GM19239 (cell line): ENCODE data around the gene EFEMP2.
"Not testable (repeated sequence)": the region's sequence is repeated elsewhere in the genome, so short reads cannot be mapped to it uniquely, and the experiment has no call there.

Experiments
- DNase-seq: peaks from one replicate; pipeline ENCODE4 v3.0.0; 2011; ENCODE audit warnings: low spot score; ENCODE audit not compliant: insufficient read length
- FAIRE-seq: peaks from 2 replicates; lab custom pipeline; 2011; peaks lifted over from hg19 to GRCh38; lab: Jason Lieb, UNC

Gene EFEMP2

DNA sequence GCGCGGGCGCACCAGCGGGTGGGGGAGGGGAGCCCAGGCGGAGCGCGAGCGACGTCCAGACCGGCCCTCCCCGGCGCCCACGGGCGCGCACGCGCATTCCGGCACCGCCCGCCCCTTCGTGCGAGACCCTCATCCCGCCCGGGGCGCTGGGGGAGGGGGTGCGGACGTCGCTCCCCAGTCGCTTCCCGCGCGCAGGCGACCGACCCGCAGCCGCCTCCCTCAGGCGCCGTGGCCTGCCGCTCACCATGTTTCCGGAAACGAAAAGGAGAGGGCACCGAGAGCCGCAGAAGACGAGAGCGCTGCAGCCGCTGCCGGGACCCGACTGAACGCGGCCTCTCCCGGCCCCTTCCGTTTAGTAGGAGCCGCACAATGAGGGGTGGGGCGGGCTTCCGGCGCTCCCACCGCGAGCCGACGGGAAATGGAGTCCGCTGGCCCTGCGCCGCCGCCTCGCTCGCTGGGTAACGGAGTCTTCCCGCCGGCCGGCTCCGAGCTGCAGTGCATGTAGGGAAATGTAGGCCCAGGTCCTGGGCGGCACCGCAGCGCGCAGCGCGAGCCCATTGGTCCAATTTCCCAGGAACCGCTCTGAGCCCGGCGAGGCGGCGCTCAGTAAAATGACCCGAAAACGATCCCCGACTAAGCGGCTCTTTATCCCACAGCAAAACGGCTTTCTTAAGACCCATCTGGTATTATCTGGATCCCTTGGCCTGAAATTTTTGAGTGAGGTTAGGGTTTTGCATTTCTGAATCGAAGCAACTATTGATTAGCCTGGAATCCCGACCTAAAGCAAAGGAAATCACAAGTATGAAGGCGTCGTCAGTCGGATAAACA, 14.5 kb downstream of the EFEMP2 start, which contains the start of gene CFL1:
Gene CFL1, minus strand, starts transcription at position 328 of the 828 bp plus-strand sequence. Its CDS starts 81 bp downstream, at position 247.
- DNase-seq: peak; percentile 77
- peak; percentile 91 for FAIRE-seq

GRCh38 chr11:65857500-65857852, 15.1 kb downstream of the EFEMP2 start:
- DNase-seq: no peak
- no peak for FAIRE-seq

DNA sequence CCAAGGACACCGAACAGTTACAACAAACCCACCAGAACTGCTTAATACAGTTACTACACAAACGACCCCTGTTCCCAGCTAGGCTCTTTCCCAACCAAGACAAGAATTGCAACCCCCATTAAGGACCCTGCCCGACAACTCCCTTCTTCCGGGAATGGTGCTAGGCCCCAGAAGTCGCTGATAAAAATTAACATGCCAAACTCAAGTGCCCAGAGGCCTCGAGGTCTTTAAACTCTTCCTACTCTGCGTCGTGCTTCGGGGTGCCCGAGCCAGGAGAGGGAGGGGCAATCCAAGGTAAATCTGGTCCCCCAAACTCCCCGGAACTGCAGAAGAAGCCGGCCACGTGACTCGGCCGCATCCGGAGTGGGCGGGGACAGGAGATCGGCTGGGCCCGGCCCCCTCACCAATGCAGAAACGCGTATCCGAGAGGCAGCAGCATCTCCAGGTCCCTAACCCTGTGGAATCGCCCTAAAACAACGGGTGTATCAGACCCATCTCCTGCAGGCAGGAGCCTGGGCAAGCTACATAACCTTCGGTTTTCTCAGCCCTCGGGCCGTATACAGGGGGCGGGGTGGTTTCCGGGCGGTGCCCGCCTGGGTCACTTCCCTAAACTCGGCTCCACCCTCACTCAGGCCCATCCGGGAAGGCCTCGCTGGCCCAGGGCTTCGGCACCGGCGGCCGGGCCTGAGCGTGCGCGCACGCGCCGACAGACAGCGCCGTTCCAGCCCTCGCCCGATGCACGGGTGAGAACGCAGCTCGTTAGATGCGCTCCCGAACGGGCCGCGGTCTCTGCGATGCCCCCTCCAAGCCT, 15.7 kb downstream of the EFEMP2 start:
- peak; percentile 53 for FAIRE-seq
- DNase-seq: peak; percentile 75

DNA sequence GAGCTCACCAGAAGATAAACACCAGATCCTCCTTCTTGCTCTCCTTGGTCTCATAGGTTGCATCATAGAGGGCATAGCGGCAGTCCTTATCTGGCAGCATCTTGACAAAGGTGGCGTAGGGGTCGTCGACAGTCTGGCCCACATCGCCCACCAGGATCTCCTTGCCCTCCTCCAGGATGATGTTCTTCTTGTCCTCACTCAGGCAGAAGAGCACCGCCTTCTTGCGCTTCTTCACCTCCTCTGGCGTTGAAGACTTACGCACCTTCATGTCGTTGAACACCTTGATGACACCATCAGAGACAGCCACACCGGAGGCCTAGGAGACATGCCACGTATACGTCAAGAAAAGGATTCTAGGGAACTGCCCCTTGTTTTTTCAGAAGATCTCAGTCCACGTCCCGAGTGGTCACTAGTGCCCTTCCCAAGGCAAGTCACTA, 16.7 kb downstream of the EFEMP2 start:
- DNase-seq: no peak

GRCh38 chr11:65854852-65855837, 17.5 kb downstream of the EFEMP2 start:
- FAIRE-seq (no peak), DNase-seq (no peak)

More for the DNA sequence above, 16.7 kb downstream of the EFEMP2 start:
- FAIRE-seq: no peak

- no peak for FAIRE-seq
Observed at GRCh38 chr11:65854161-65854592, 18.4 kb downstream of the EFEMP2 start.

DNA sequence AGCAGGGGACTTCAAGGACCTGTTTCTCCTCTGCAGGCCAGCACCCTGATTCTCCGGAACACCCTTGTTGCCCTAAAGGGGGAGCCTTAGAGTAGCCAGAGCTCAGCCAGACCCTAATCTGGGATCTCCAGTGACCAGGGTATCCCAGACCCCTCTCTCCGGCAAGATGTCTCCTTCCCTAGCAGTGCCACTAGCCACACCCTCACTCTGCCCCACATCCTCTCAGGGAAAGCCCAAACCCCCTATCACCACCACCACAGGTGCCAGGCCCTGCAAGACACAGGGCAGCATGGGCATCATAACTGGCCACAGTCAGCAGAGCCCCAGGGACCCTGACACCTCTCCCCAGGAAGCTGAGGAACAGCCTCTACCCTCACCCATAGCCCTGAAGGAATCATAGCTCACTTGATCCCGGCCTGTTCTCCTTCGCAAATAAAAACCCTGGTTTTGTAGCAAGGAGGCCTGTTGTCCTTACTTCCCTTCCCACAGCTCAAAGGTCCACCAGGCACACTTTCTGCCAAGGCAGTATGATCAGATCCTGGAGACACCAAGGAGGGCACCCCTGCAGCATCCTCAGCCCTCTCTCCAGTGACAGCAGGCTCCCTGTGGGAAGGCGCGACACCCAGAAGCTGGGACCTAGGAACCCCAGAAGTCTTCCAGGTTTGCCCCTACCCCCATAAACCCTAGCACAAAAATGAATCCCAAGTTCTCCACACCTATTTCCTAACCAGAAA, 19.2 kb downstream of the EFEMP2 start:
- no peak for FAIRE-seq
- no peak for DNase-seq

More at GRCh38 chr11:65854161-65854592, 18.4 kb downstream of the EFEMP2 start:
- DNase-seq: no peak

- FAIRE-seq: no peak
- DNase-seq: no peak
Observed at GRCh38 chr11:65852508-65853245, 19.9 kb downstream of the EFEMP2 start.

DNA sequence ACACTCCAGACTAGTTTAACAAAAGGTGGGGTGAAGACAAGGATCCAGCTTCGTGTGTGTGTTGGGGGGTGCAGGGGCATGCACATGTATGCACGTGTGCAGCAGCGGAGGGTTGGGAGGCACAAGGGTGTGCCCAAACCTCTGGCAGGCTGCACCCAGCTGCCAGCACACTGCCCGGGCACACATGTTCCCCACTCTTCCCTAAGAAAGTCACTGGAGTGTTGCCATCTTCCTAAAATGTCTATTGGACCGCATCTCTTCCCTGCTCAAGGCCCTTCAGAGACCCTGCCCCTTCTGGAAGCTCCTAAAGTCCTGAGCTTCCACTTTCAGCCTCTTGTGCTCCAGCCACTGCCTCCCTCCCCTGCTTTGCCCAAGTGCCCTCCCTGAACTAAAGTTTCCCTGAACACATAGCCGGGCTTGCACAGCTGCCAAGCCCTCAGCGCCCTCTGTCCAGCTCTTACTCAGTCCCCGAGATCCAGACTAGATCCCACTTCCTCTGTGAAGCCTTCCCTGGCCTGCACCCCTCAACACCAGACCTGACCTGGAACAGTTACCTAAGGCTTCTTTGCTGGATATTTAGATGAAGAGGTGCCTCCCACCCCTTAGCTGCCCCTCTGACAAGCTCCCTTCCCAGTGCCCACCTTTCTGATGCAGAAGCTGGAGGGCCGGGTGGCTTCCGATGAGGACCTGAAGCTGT, 20.6 kb downstream of the EFEMP2 start:
- FAIRE-seq: no peak
- no peak for DNase-seq

DNA sequence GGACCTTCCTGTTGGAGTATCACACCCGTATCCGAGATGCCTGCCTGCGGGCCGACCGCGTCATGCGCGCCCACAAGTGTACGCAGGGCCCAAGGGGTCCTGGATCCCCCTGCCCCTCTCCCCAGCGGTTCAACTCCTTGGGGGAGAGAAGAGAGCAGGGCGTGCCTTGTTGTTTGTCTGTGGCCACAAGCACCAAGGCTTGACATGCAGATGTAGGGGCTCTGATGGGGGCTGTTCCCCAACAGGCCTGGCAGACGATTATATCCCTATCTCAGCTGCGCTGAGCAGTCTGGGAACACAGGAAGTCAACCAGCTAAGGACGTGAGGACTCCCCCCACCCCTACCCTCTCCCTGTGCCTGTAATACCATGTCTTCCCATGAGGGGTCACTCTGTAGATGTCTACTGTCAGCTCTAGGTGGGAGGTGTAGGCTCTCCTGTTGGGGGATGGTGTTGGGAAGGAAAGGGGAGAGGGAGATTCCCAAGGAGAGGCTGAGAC, 21.5 kb downstream of the EFEMP2 start:
- no peak for FAIRE-seq

GRCh38 chr11:65850217-65851082, 22.1 kb downstream of the EFEMP2 start:
- FAIRE-seq (no peak), DNase-seq (no peak)

More for the DNA sequence above, 21.5 kb downstream of the EFEMP2 start:
- no peak for DNase-seq

- DNase-seq: no peak
- no peak for FAIRE-seq
Observed at GRCh38 chr11:65849771-65850216, 22.8 kb downstream of the EFEMP2 start.

DNA sequence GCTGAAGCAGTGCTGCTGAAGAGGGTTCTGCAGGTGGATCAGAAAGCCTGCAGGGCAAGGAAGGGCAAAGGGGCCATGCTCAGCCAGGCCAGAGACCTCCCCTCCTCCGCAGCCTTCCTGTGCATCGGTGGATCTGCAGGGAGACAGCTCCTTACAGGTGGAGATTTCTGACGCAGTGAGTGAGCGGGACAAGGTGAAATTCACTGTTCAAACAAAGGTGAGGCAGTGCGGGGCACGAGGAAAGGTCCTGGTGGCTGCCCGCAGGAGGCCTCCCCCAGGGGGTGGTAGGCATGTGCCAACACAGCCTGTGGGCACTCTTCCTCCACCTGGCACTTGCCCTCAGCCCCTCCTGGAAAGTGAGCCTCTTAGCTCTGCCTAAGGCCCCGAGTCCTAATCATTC, 23.2 kb downstream of the EFEMP2 start:
- no peak for FAIRE-seq
- no peak for DNase-seq

DNA sequence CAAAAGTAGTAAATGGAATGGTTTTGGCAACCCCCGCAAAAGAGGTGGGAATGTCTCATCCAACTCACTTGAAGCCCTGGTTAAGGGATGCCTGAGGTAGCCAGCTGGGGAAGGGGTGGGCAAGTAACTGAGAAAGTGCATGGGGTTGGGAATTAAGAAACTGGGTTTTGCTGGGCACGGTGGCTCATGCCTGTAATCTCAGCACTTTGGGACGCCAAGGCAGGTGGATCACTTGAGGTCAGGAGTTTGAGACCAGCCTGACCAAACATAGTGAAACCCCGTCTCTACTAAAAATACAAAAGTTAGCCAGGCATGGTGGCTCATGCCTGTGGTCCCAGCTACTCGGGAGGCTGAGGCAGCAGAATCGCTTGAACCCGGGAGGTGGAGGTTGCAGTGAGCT, 23.9 kb downstream of the EFEMP2 start:
- DNase-seq, FAIRE-seq: not testable (repeated sequence)

- FAIRE-seq (no peak), DNase-seq (no peak)
Observed at GRCh38 chr11:65847746-65848145, 24.9 kb downstream of the EFEMP2 start.

GRCh38 chr11:65844231-65844872, 28.2 kb downstream of the EFEMP2 start:
- FAIRE-seq (no peak), DNase-seq (no peak)
